Ascending aorta (tissue), 2 donors: Measurements from ENCODE around the gene SOX13. TPM values are rescaled to one million over a fixed set of nuclear protein-coding genes. Genes with fewer than 3 reads are reported as not detected.

ENCODE experiments used
- DNase-seq, 2 donors: peaks; one replicate each; pipeline ENCODE4 v3.0.0-alpha.2; 2019; ENCODE audit warnings: low spot score in 2 of 2
- H3K27ac ChIP-seq, 2 donors: fragments of 200-600 bp; sonication (generic); one replicate each; pipeline ENCODE4 v1.5.1; 2016 to 2017; ENCODE audit warnings: mild to moderate bottlenecking in 1 of 2
- H3K27me3 ChIP-seq: fragments of 200-600 bp; sonication (generic); one replicate; pipeline ENCODE4 v1.5.1; 2017
- H3K36me3 ChIP-seq, 2 donors: fragments of 200-600 bp; sonication (generic); one replicate each; pipeline ENCODE4 v1.5.1; 2016
- H3K4me1 ChIP-seq, 2 donors: fragments of 200-600 bp; sonication (generic); one replicate each; pipeline ENCODE4 v1.5.1; 2016 to 2017; ENCODE audit warnings: mild to moderate bottlenecking in 1 of 2
- H3K4me3 ChIP-seq, 2 donors: fragments of 200-600 bp; sonication (generic); one replicate each; pipeline ENCODE4 v1.5.1; 2016 to 2017; ENCODE audit warnings: mild to moderate bottlenecking in 1 of 2
- H3K9me3 ChIP-seq, 2 donors: fragments of 200-600 bp; sonication (generic); one replicate each; pipeline ENCODE4 v1.5.1; 2016
- CTCF ChIP-seq, 3 experiments: fragments of 200-600 bp in 2 of 3; fragments of 450-650 bp in 1 of 3; sonication (generic) in 2 of 3; IDR thresholded peaks; one replicate each; pipeline ENCODE4 v1.5.1; 2016 to 2019; ENCODE audit warnings: antibody characterized with exemption in 3 of 3, mild to moderate bottlenecking in 1 of 3, moderate library complexity in 1 of 3
- intact Hi-C: fragments of 100-400 bp; cut with DNase I; formaldehyde crosslinking; loops from one replicate; pipeline ENCODE4 v1.15.1; 2023
- total RNA-seq: library from RNA; depleted of rRNA; stranded (reverse); fragments of >200 nt; gene quantifications from one replicate; pipeline ENCODE4 v1.1.0, GENCODE V29; 2016

SOX13 gene
- total RNA-seq, 1 donor from 2014 or later = 70.1 TPM

GRCh38 chr1:204139088-204139487 lies 66.2 kb downstream of the SOX13 start:
- Histone ChIP-seq H3K4me3 (no peak overlapping the region), H3K27ac (no peak overlapping the region), H3K27me3 (no peaks in the 10 kb centered on the region), H3K36me3 (peaks cover 34 to 77% of the 10 kb centered on the region in 2 donors), H3K9me3 (no peaks in the 10 kb centered on the region), H3K4me1 (no peaks in the 10 kb centered on the region)
- intact Hi-C loops = no loop called here
- TF ChIP-seq CTCF (IDR thresholded peaks at IDR 0.05) = no peak
- no peak for DNase-seq

- Histone ChIP-seq H3K27ac (no peak overlapping the region), H3K36me3 (peaks cover 31 to 72% of the 10 kb centered on the region in 2 donors), H3K4me1 (no peaks in the 10 kb centered on the region), H3K9me3 (no peaks in the 10 kb centered on the region), H3K27me3 (no peaks in the 10 kb centered on the region), H3K4me3 (no peak overlapping the region)
- no peak for TF ChIP-seq CTCF (IDR thresholded peaks at IDR 0.05)
- intact Hi-C loops = no loop called here
- DNase-seq = no peak
Measured at GRCh38 chr1:204139952-204140351, 67.0 kb downstream of the SOX13 start.

- intact Hi-C loops = no loop called here
- H3K36me3 ChIP-seq = peaks cover 30 to 69% of the 10 kb centered on the region in 2 donors
- TF ChIP-seq CTCF (IDR thresholded peaks at IDR 0.05) = no peak
Measured at GRCh38 chr1:204141131-204141530, 68.2 kb downstream of the SOX13 start.

GRCh38 chr1:204142032-204142974 lies 69.4 kb downstream of the SOX13 start:
- intact Hi-C loops = no loop called here
- no peaks in the 10 kb centered on the region for H3K27me3 ChIP-seq
- no peak for TF ChIP-seq CTCF (IDR thresholded peaks at IDR 0.05)
- DNase-seq = no peak
- peaks cover 23 to 69% of the 10 kb centered on the region in 2 donors for H3K36me3 ChIP-seq
- no peak overlapping the region for H3K4me3 ChIP-seq
- no peak overlapping the region for H3K27ac ChIP-seq
- H3K4me1 ChIP-seq = no peaks in the 10 kb centered on the region
- H3K9me3 ChIP-seq = no peaks in the 10 kb centered on the region

More at GRCh38 chr1:204141131-204141530, 68.2 kb downstream of the SOX13 start:
- DNase-seq = no peak
- Histone ChIP-seq H3K4me1 (no peaks in the 10 kb centered on the region), H3K27me3 (no peaks in the 10 kb centered on the region), H3K27ac (no peak overlapping the region), H3K4me3 (no peak overlapping the region), H3K9me3 (no peaks in the 10 kb centered on the region)

GRCh38 chr1:204143276-204144041 lies 70.5 kb downstream of the SOX13 start:
- intact Hi-C loops = no loop called here
- no peak for TF ChIP-seq CTCF (IDR thresholded peaks at IDR 0.05)
- Histone ChIP-seq H3K4me3 (no peak overlapping the region), H3K9me3 (no peaks in the 10 kb centered on the region), H3K27ac (no peak overlapping the region), H3K4me1 (no peaks in the 10 kb centered on the region), H3K27me3 (no peaks in the 10 kb centered on the region), H3K36me3 (peaks cover 16 to 58% of the 10 kb centered on the region in 2 donors)
- DNase-seq = no peak
